Neural progenitor cell (in vitro differentiated cells): ENCODE measurements around the gene LPCAT2. TPM values are rescaled to one million over a fixed set of nuclear protein-coding genes. Genes with fewer than 3 reads are reported as not detected.

ENCODE experiments used
- DNase-seq: peaks from one replicate; pipeline ENCODE4 v3.0.0-alpha.2; 2016; ENCODE audit warnings: low spot score
- H2AFZ ChIP-seq: fragments of 200-600 bp; sonication (generic); replicated peaks from 2 replicates; pipeline ENCODE4 v1.6.1; 2016; ENCODE audit warnings: antibody characterized with exemption
- H3F3A ChIP-seq: fragments of 200-600 bp; sonication (generic); 2 replicates; pipeline ENCODE4 v1.6.1; 2016; ENCODE audit warnings: antibody characterized with exemption, low read depth
- H3K27ac ChIP-seq: fragments of 200-600 bp; sonication (generic); 2 replicates; pipeline ENCODE4 v1.5.1; 2016; ENCODE audit warnings: mild to moderate bottlenecking
- H3K27me3 ChIP-seq: fragments of 200-600 bp; sonication (generic); 2 replicates; pipeline ENCODE4 v1.6.1; 2016; ENCODE audit warnings: mild to moderate bottlenecking, moderate library complexity
- H3K36me3 ChIP-seq: fragments of 200-600 bp; sonication (generic); 2 replicates; pipeline ENCODE4 v1.5.1; 2016
- H3K4me1 ChIP-seq: fragments of 200-600 bp; sonication (generic); 2 replicates; pipeline ENCODE4 v1.6.1; 2016; ENCODE audit warnings: mixed run types
- H3K4me2 ChIP-seq: fragments of 200-600 bp; sonication (generic); 2 replicates; pipeline ENCODE4 v1.6.1; 2016
- H3K4me3 ChIP-seq: fragments of 200-600 bp; sonication (generic); 2 replicates; pipeline ENCODE4 v1.5.1; 2016
- H3K79me2 ChIP-seq: fragments of 200-600 bp; sonication (generic); 2 replicates; pipeline ENCODE4 v1.6.1; 2016; ENCODE audit warnings: low read depth
- H3K9ac ChIP-seq: fragments of 200-600 bp; sonication (generic); 2 replicates; pipeline ENCODE4 v1.6.1; 2016
- H3K9me3 ChIP-seq: fragments of 200-600 bp; sonication (generic); 2 replicates; pipeline ENCODE4 v1.5.1; 2016; ENCODE audit warnings: low read depth
- H4K20me1 ChIP-seq: fragments of 200-600 bp; sonication (generic); 2 replicates; pipeline ENCODE4 v1.6.1; 2016; ENCODE audit warnings: low read depth
- H3K27ac Mint-ChIP-seq: 3 replicates; pipeline ENCODE4 v1.8.0; 2021; ENCODE audit warnings: mixed read lengths
- H3K27me3 Mint-ChIP-seq: 2 replicates; pipeline ENCODE4 v1.8.0; 2022; ENCODE audit warnings: low read depth, mild to moderate bottlenecking, inconsistent platforms, moderate library complexity, mixed read lengths; ENCODE audit not compliant: insufficient read depth
- H3K36me3 Mint-ChIP-seq: 3 replicates; pipeline ENCODE4 v1.8.0; 2021; ENCODE audit warnings: mixed read lengths
- H3K4me1 Mint-ChIP-seq: 3 replicates; pipeline ENCODE4 v1.8.0; 2021; ENCODE audit warnings: mixed read lengths
- H3K4me3 Mint-ChIP-seq: 3 replicates; pipeline ENCODE4 v1.8.0; 2021; ENCODE audit warnings: mild to moderate bottlenecking, moderate library complexity, mixed read lengths
- H3K9me3 Mint-ChIP-seq: 3 replicates; pipeline ENCODE4 v1.8.0; 2020; ENCODE audit warnings: mixed read lengths
- EZH2 ChIP-seq: fragments of 200-600 bp; sonication (generic); IDR thresholded peaks from 2 replicates; pipeline ENCODE4 v1.6.1; 2017; ENCODE audit warnings: antibody characterized with exemption, mild to moderate bottlenecking, moderate library complexity
- EZH2phosphoT487 ChIP-seq: fragments of 200-600 bp; sonication (generic); IDR thresholded peaks from 2 replicates; pipeline ENCODE4 v1.6.1; 2017; ENCODE audit warnings: antibody characterized with exemption
- total RNA-seq: library from RNA; depleted of rRNA; stranded (reverse); fragments of >200 nt; gene quantifications from 2 replicates; pipeline ENCODE4 v1.2.3, GENCODE V29; 2015; ENCODE audit warnings: low replicate concordance
- TF ChIP-seq, protein P1 (sequence below): fragments of 200-600 bp; sonication (generic); IDR thresholded peaks from 2 replicates; pipeline ENCODE4 v1.5.1; 2017; ENCODE audit warnings: antibody characterized with exemption, mild to moderate bottlenecking

Gene LPCAT2
- total RNA-seq, 1 donor from 2014 or later: 14.2 TPM

DNA sequence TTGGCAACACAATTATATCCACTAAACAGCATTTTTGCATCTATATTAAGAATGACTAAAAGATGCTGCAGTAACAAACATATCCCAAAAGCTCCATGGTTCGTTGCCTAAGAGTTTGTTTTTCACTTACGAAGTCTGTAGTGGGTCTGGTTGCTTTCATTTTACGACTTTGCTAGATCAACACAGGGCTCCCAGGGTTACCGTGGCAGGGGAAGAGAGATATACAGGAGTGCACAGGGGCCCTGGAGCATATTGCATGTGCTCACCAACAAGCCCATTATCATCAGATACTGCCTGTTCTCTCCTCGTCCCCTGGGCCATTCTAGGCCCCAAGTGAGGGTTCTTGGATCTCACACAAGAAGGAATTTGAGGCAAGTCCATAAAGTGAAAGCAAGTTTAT, 33.0 kb upstream of the LPCAT2 start:
- Histone ChIP-seq H3K4me1 (peaks cover 13% of the 10 kb centered on the region), H2AFZ (no peak overlapping the region), H3K9ac (no peak overlapping the region), H3K27ac (no peak overlapping the region), H4K20me1 (no peaks in the 10 kb centered on the region), H3K9me3 (no peaks in the 10 kb centered on the region), H3K36me3 (no peaks in the 10 kb centered on the region), H3K79me2 (no peaks in the 10 kb centered on the region), H3K4me2 (no peak overlapping the region), H3K27me3 (peaks cover 81% of the 10 kb centered on the region), H3F3A (peaks cover 16% of the 10 kb centered on the region), H3K4me3 (no peak overlapping the region)
- H3K36me3 Mint-ChIP-seq: no peaks in the 10 kb centered on the region
- TF ChIP-seq EZH2: no peak
- TF ChIP-seq EZH2phosphoT487: no peak
- TF ChIP-seq, protein P1, sequence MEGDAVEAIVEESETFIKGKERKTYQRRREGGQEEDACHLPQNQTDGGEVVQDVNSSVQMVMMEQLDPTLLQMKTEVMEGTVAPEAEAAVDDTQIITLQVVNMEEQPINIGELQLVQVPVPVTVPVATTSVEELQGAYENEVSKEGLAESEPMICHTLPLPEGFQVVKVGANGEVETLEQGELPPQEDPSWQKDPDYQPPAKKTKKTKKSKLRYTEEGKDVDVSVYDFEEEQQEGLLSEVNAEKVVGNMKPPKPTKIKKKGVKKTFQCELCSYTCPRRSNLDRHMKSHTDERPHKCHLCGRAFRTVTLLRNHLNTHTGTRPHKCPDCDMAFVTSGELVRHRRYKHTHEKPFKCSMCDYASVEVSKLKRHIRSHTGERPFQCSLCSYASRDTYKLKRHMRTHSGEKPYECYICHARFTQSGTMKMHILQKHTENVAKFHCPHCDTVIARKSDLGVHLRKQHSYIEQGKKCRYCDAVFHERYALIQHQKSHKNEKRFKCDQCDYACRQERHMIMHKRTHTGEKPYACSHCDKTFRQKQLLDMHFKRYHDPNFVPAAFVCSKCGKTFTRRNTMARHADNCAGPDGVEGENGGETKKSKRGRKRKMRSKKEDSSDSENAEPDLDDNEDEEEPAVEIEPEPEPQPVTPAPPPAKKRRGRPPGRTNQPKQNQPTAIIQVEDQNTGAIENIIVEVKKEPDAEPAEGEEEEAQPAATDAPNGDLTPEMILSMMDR: no peak
- H3K9me3 Mint-ChIP-seq: no peaks in the 10 kb centered on the region
- no peak overlapping the region for H3K4me3 Mint-ChIP-seq
- peaks cover 20% of the 10 kb centered on the region for H3K27me3 Mint-ChIP-seq
- no peak for DNase-seq
- H3K4me1 Mint-ChIP-seq: peaks cover 21% of the 10 kb centered on the region
- H3K27ac Mint-ChIP-seq: no peak overlapping the region

- Histone ChIP-seq H3K4me1 (peaks cover 13% of the 10 kb centered on the region), H3K27me3 (peaks cover 90% of the 10 kb centered on the region), H3K79me2 (no peaks in the 10 kb centered on the region), H3K36me3 (no peaks in the 10 kb centered on the region), H4K20me1 (no peaks in the 10 kb centered on the region), H3K4me2 (no peak overlapping the region), H3K9me3 (no peaks in the 10 kb centered on the region), H2AFZ (no peak overlapping the region), H3K9ac (no peak overlapping the region), H3K27ac (no peak overlapping the region), H3F3A (peaks cover 16% of the 10 kb centered on the region), H3K4me3 (no peak overlapping the region)
- H3K9me3 Mint-ChIP-seq: no peaks in the 10 kb centered on the region
- DNase-seq: no peak
- TF ChIP-seq EZH2 (no peak), EZH2phosphoT487 (no peak)
- TF ChIP-seq, protein P1: no peak
- peaks cover 17% of the 10 kb centered on the region for H3K4me1 Mint-ChIP-seq
- no peaks in the 10 kb centered on the region for H3K36me3 Mint-ChIP-seq
- peaks cover 23% of the 10 kb centered on the region for H3K27me3 Mint-ChIP-seq
- H3K27ac Mint-ChIP-seq: no peak overlapping the region
- H3K4me3 Mint-ChIP-seq: no peak overlapping the region
Observed at GRCh38 chr16:55476625-55477533, 32.0 kb upstream of the LPCAT2 start.

DNA sequence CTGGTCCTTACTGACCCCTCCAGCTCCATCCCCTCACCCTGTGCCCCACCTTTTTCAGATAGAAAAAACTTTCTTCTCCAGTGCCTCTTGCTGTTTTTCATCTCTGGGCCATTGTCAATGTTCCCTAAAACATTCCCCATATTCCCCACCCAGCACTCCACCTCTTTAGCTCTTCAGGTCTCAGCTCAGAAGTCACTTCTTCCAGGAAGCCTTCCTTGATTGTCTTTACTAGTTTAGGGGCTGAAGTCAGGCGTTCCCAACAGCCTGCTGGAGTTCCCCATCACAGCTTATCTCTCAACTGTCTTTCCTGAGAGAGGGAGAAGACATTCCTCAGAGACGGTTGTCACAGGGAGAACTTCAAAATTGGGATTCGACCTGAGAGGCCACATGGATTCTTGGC, 31.1 kb upstream of the LPCAT2 start:
- H4K20me1 ChIP-seq: no peaks in the 10 kb centered on the region
- Mint-ChIP-seq H3K4me1 (peaks cover 17% of the 10 kb centered on the region), H3K4me3 (peak overlapping the region; percentile 50), H3K9me3 (no peaks in the 10 kb centered on the region), H3K36me3 (no peaks in the 10 kb centered on the region), H3K27ac (no peak overlapping the region), H3K27me3 (peaks cover 23% of the 10 kb centered on the region)
- TF ChIP-seq EZH2 (no peak), EZH2phosphoT487 (no peak)
- TF ChIP-seq, protein P1: no peak
- no peak overlapping the region for H3K4me3 ChIP-seq
- H3K27me3 ChIP-seq: peaks cover 94% of the 10 kb centered on the region
- H3K4me2 ChIP-seq: no peak overlapping the region
- no peak overlapping the region for H3K27ac ChIP-seq
- H3K9ac ChIP-seq: no peak overlapping the region
- no peaks in the 10 kb centered on the region for H3K9me3 ChIP-seq
- H3K36me3 ChIP-seq: no peaks in the 10 kb centered on the region
- peaks cover 13% of the 10 kb centered on the region for H3K4me1 ChIP-seq
- no peaks in the 10 kb centered on the region for H3K79me2 ChIP-seq
- H3F3A ChIP-seq: peaks cover 16% of the 10 kb centered on the region
- H2AFZ ChIP-seq: no peak overlapping the region
- no peak for DNase-seq
